Activated CD4-positive, alpha-beta T cell treated with anti-CD3 and anti-CD28 coated beads, Interleukin-2, amount 50 U/mL, for 24 hours (primary cell): ENCODE results near the gene MLLT1.
"Not testable (repeated sequence)": the region's sequence is repeated elsewhere in the genome, so short reads cannot be mapped to it uniquely, and the experiment has no call there.

Experiments
- DNase-seq, 2 donors: peaks; one replicate each; pipeline ENCODE4 v3.0.0-alpha.2; 2020; ENCODE audit warnings: low read depth in 1 of 2, low spot score in 1 of 2

MLLT1 gene

GRCh38 chr19:6279931-6280591 lies at the start of gene MLLT1:
Gene MLLT1 (minus strand): TSS chr19:6279975. CDS start chr19:6279784, 191 bp downstream.
- peak; percentile 91 to 94 for DNase-seq

GRCh38 chr19:6326815-6327214 lies 47.0 kb upstream of the MLLT1 start:
- no peak for DNase-seq

GRCh38 chr19:6325614-6326013 lies 45.8 kb upstream of the MLLT1 start:
- no peak for DNase-seq

- DNase-seq: no peak
Measured at GRCh38 chr19:6324757-6325156, 45.0 kb upstream of the MLLT1 start.

- DNase-seq: no peak
Measured at GRCh38 chr19:6322284-6322683, 42.5 kb upstream of the MLLT1 start.

- no peak for DNase-seq
Measured at GRCh38 chr19:6319376-6319775, 39.6 kb upstream of the MLLT1 start.

GRCh38 chr19:6318772-6319171 lies 39.0 kb upstream of the MLLT1 start:
- DNase-seq: no peak

- not testable (repeated sequence) for DNase-seq
Measured at GRCh38 chr19:6315646-6316045, 35.9 kb upstream of the MLLT1 start.

- DNase-seq: no peak
Measured at GRCh38 chr19:6313398-6313969, 33.7 kb upstream of the MLLT1 start.

GRCh38 chr19:6312018-6312417 lies 32.2 kb upstream of the MLLT1 start:
- no peak for DNase-seq

GRCh38 chr19:6298413-6298812 lies 18.6 kb upstream of the MLLT1 start:
- no peak for DNase-seq

GRCh38 chr19:6297202-6297601 lies 17.4 kb upstream of the MLLT1 start:
- no peak for DNase-seq

- no peak for DNase-seq
Measured at GRCh38 chr19:6292006-6292405, 12.2 kb upstream of the MLLT1 start.

GRCh38 chr19:6288737-6289136 lies 9.0 kb upstream of the MLLT1 start:
- DNase-seq: no peak

- DNase-seq: no peak
Measured at GRCh38 chr19:6287269-6287885, 7.6 kb upstream of the MLLT1 start.

GRCh38 chr19:6286676-6287075 lies 6.9 kb upstream of the MLLT1 start:
- no peak for DNase-seq

GRCh38 chr19:6282393-6282792 lies 2.6 kb upstream of the MLLT1 start:
- DNase-seq: not testable (repeated sequence)

- DNase-seq: no peak
Measured at GRCh38 chr19:6279620-6279930, 200 bp downstream of the MLLT1 start.

- DNase-seq: peak in 1 of 2 donors; percentile 9
Measured at GRCh38 chr19:6278740-6279619, 795 bp downstream of the MLLT1 start.

GRCh38 chr19:6278051-6278450 lies 1.7 kb downstream of the MLLT1 start:
- no peak for DNase-seq

- DNase-seq: no peak
Measured at GRCh38 chr19:6276447-6276846, 3.3 kb downstream of the MLLT1 start.
